Right lobe of liver (tissue), 6 donors: ENCODE data around the gene KIF5C. TPM values are rescaled to one million over a fixed set of nuclear protein-coding genes. Genes with fewer than 3 reads are reported as not detected.

Source experiments
- ATAC-seq, 4 donors: fragments of 200-7000 bp; cut with Tn5 transposase; one replicate each; pipeline ENCODE4 v1.9.1; 2020; ENCODE audit warnings: mild to moderate bottlenecking in 4 of 4, moderate library complexity in 4 of 4
- DNase-seq, 3 donors: peaks; one replicate each; pipeline ENCODE4 v3.0.0-alpha.2; 2020
- H3K27ac ChIP-seq, 3 donors: fragments of 200-600 bp; one replicate each; pipeline ENCODE4 v1.8.0; 2022
- H3K27me3 ChIP-seq, 2 donors: fragments of 200-600 bp; one replicate each; pipeline ENCODE4 v1.8.0; 2022
- H3K36me3 ChIP-seq, 4 donors: fragments of 200-600 bp; sonication (generic) in 1 of 4; one replicate each; pipeline versions ENCODE4 v1.5.1 to v1.8.0; 2017 to 2022; ENCODE audit warnings: control low read depth in 1 of 4
- H3K4me1 ChIP-seq, 4 donors: fragments of 200-600 bp; sonication (generic) in 1 of 4; one replicate each; pipeline versions ENCODE4 v1.5.1 to v1.8.0; 2017 to 2022; ENCODE audit warnings: control low read depth in 1 of 4
- H3K4me3 ChIP-seq, 3 donors: fragments of 200-600 bp; one replicate each; pipeline ENCODE4 v1.8.0; 2022
- H3K9me3 ChIP-seq, 4 donors: fragments of 200-600 bp; sonication (generic) in 1 of 4; one replicate each; pipeline versions ENCODE4 v1.5.1 to v1.8.0; 2017 to 2022; ENCODE audit warnings: control low read depth in 1 of 4
- POLR2A ChIP-seq: fragments of 450-650 bp; IDR thresholded peaks from one replicate; pipeline ENCODE4 v1.6.1; 2017; ENCODE audit warnings: antibody characterized with exemption, mild to moderate bottlenecking
- whole genome bisulfite sequencing: methylation state at CpG from one replicate; pipeline ENCODE4 v1.1.6; 2018; ENCODE audit warnings: low coverage, low lambda C conversion rate; ENCODE audit not compliant: insufficient coverage; ENCODE audit errors: missing lambda C conversion rate; 5-methylcytosine and 5-hydroxymethylcytosine counted together
- intact Hi-C, 2 donors: fragments of 100-400 bp; cut with DNase I; formaldehyde crosslinking; loops; one replicate each; pipeline versions ENCODE4 v1.11.2 to v1.14.1; 2022
- total RNA-seq, 6 experiments: library from RNA; depleted of rRNA in 2 of 6; stranded (reverse); fragments of >200 nt in 2 of 6; fragmentation: NEBNext Ultra II Directional in 3 of 6; extraction: Animal tissue kit (Norgen Biotek cat#: 25700) in 3 of 6; gene quantifications; one replicate each; pipeline versions ENCODE4 v1.1.0 to v1.2.4, GENCODE V29; 2016 to 2023
- TF ChIP-seq, protein P1 (sequence below), 4 donors: fragments of 200-600 bp in 3 of 4; fragments of 450-650 bp in 1 of 4; IDR thresholded peaks; one replicate each; pipeline versions ENCODE4 v1.5.1 to v1.8.0; 2016 to 2022; ENCODE audit warnings: antibody characterized with exemption in 4 of 4, mild to moderate bottlenecking in 2 of 4
- donor health status: DM: no; HTN: yes; CAD: no.
- donor health status: DM: no; HTN: no; CAD: no.
- donor health status: DM: no; HTN: no; CAD: no.
- donor health status: DM: no; HTN: yes; CAD: no.
- donor health status: DM: no; HTN: yes; CAD: no.

KIF5C gene
- total RNA-seq, 6 experiments from 2014 or later: 0.07 to 1.1 (median 0.34) TPM

- DNase-seq (no peak), ATAC-seq (no peak)
- H3K9me3 ChIP-seq: no peaks in the 10 kb centered on the region
- intact Hi-C loops: no loop called here
- no peak overlapping the region for H3K4me3 ChIP-seq
- 87% methylated on average over 7 of the region's 7 CpGs for WGBS
- TF ChIP-seq, protein P1, sequence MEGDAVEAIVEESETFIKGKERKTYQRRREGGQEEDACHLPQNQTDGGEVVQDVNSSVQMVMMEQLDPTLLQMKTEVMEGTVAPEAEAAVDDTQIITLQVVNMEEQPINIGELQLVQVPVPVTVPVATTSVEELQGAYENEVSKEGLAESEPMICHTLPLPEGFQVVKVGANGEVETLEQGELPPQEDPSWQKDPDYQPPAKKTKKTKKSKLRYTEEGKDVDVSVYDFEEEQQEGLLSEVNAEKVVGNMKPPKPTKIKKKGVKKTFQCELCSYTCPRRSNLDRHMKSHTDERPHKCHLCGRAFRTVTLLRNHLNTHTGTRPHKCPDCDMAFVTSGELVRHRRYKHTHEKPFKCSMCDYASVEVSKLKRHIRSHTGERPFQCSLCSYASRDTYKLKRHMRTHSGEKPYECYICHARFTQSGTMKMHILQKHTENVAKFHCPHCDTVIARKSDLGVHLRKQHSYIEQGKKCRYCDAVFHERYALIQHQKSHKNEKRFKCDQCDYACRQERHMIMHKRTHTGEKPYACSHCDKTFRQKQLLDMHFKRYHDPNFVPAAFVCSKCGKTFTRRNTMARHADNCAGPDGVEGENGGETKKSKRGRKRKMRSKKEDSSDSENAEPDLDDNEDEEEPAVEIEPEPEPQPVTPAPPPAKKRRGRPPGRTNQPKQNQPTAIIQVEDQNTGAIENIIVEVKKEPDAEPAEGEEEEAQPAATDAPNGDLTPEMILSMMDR (IDR thresholded peaks at IDR 0.05): no peak
- no peak for TF ChIP-seq POLR2A
- H3K27me3 ChIP-seq: no peaks in the 10 kb centered on the region
- no peak overlapping the region for H3K27ac ChIP-seq
- H3K4me1 ChIP-seq: no peaks in the 10 kb centered on the region
- H3K36me3 ChIP-seq: no peaks in the 10 kb centered on the region
Observed at GRCh38 chr2:148933456-148933855, 58.4 kb downstream of the KIF5C start.

- ATAC-seq (no peak), DNase-seq (no peak)
- Histone ChIP-seq H3K4me3 (no peak overlapping the region), H3K4me1 (no peaks in the 10 kb centered on the region), H3K9me3 (no peaks in the 10 kb centered on the region), H3K27ac (no peak overlapping the region), H3K27me3 (no peaks in the 10 kb centered on the region), H3K36me3 (no peaks in the 10 kb centered on the region)
- WGBS: 85% methylated on average over 5 of the region's 5 CpGs
- TF ChIP-seq, protein P1 (IDR thresholded peaks at IDR 0.05): no peak
- no peak for TF ChIP-seq POLR2A
- intact Hi-C loops: no loop called here
Observed at GRCh38 chr2:148935791-148936190, 60.8 kb downstream of the KIF5C start.

DNA sequence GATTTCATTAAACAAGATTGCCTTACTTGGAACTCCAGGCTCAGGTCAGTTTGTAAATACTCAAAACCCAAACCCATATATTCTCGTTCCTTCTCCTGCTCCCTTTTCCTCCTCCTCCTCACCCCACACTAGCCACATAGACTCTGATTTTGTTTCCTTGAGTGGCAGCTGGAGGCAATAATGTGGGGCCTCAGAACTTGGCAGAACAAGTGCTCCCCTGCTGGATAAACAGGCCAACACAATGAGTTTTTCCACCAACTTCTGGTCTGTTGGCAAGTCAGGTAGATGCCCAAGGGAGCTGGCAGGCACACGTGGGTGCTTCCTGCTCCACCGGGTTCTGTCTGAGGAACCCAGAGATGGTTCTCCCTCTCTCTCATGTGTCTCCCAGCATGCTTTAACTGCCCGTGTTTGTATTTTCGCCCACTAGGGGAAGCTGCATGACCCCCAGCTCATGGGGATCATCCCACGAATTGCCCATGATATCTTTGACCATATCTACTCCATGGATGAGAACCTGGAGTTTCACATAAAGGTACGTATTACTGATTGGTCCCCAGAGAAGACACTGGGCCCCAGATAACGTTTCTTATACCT, 61.9 kb downstream of the KIF5C start:
- 63% methylated on average over 8 of the region's 8 CpGs for WGBS
- H3K36me3 ChIP-seq: no peaks in the 10 kb centered on the region
- DNase-seq: no peak
- TF ChIP-seq, protein P1 (IDR thresholded peaks at IDR 0.05): no peak
- no peak for TF ChIP-seq POLR2A
- no peaks in the 10 kb centered on the region for H3K27me3 ChIP-seq
- intact Hi-C loops: no loop called here
- ATAC-seq: no peak
- no peaks in the 10 kb centered on the region for H3K4me1 ChIP-seq
- H3K27ac ChIP-seq: no peak overlapping the region
- H3K9me3 ChIP-seq: no peaks in the 10 kb centered on the region
- H3K4me3 ChIP-seq: no peak overlapping the region

GRCh38 chr2:148939271-148939670, 64.2 kb downstream of the KIF5C start:
- Histone ChIP-seq H3K4me1 (no peaks in the 10 kb centered on the region), H3K4me3 (no peak overlapping the region), H3K27me3 (no peaks in the 10 kb centered on the region), H3K27ac (no peak overlapping the region), H3K36me3 (no peaks in the 10 kb centered on the region), H3K9me3 (no peaks in the 10 kb centered on the region)
- DNase-seq (no peak), ATAC-seq (no peak)
- TF ChIP-seq POLR2A: no peak
- TF ChIP-seq, protein P1 (IDR thresholded peaks at IDR 0.05): no peak
- intact Hi-C loops: no loop called here

GRCh38 chr2:148943097-148943496, 68.1 kb downstream of the KIF5C start:
- H3K9me3 ChIP-seq: no peaks in the 10 kb centered on the region
- intact Hi-C loops: no loop called here
- ATAC-seq: no peak
- no peaks in the 10 kb centered on the region for H3K36me3 ChIP-seq
- no peak for DNase-seq
- no peaks in the 10 kb centered on the region for H3K4me1 ChIP-seq
- no peak overlapping the region for H3K27ac ChIP-seq
- H3K27me3 ChIP-seq: no peaks in the 10 kb centered on the region
- WGBS: 68% methylated on average over 3 of the region's 3 CpGs
- H3K4me3 ChIP-seq: no peak overlapping the region
- TF ChIP-seq, protein P1 (IDR thresholded peaks at IDR 0.05): no peak
- TF ChIP-seq POLR2A: no peak
